ENCODE measurements around the gene TLK2.
A peak's percentile ranks its signal among the peaks of the same experiment; 100 is the strongest.
"Not testable (repeated sequence)": the region's sequence is repeated elsewhere in the genome, so short reads cannot be mapped to it uniquely, and the experiment has no call there.

The TLK2 gene

GRCh38 chr17:62507191-62507836, 28.7 kb downstream of the TLK2 start:
- H3K79me2 ChIP-seq (ENCODE audit: control insufficient read depth, insufficient read depth, low read length, poor library complexity); H4K8ac ChIP-seq (ENCODE audit: low read depth, low read length); H3K9me3 ChIP-seq (ENCODE audit: insufficient read depth, low read depth, low read length); H3K27me3 ChIP-seq (ENCODE audit: insufficient read depth, low read length); H3K9ac ChIP-seq (ENCODE audit: low read length); H2AFZ ChIP-seq (ENCODE audit: insufficient read depth, low read length, poor library complexity); H4K12ac ChIP-seq (ENCODE audit: low read depth, low read length); H3K4me3 ChIP-seq (ENCODE audit: low read depth, low read length); H4K91ac ChIP-seq (ENCODE audit: low read depth, low read length); H3K18ac ChIP-seq (ENCODE audit: low read length); H3K4me1 ChIP-seq (ENCODE audit: control insufficient read depth in 1 of 2, insufficient read depth in 2 of 2, low read length in 2 of 2); H2BK120ac ChIP-seq (ENCODE audit: insufficient read depth, low read length, poor library complexity); H3K23ac ChIP-seq (ENCODE audit: low read length); H3K4ac ChIP-seq (ENCODE audit: low read depth, low read length); H3K27ac ChIP-seq (ENCODE audit: low read depth, low read length); H2BK12ac ChIP-seq (ENCODE audit: low read length); H2BK5ac ChIP-seq (ENCODE audit: low read depth, low read length, poor library complexity); H3K14ac ChIP-seq (ENCODE audit: low read length); H3K4me2 ChIP-seq (ENCODE audit: low read length); H2AK5ac ChIP-seq (ENCODE audit: low read length); H3K36me3 ChIP-seq (ENCODE audit: control insufficient read depth in 1 of 2, insufficient read depth in 2 of 2, low read length in 2 of 2); H3K79me1 ChIP-seq (ENCODE audit: low read length): not testable (repeated sequence)
- DNase-seq, result peak in 1 of 2 donors; percentile 68
- no CpG with 5 or more reads among the region's 6 CpGs for WGBS (ENCODE audit: extremely low coverage, insufficient coverage, insufficient read length)

GRCh38 chr17:62510247-62510819, 31.7 kb downstream of the TLK2 start:
- H2BK12ac ChIP-seq (ENCODE audit: low read length), result not testable (repeated sequence)

GRCh38 chr17:62511014-62511413, 32.4 kb downstream of the TLK2 start:
- not testable (repeated sequence) for H3K27me3 ChIP-seq (ENCODE audit: insufficient read depth, low read length); H3K14ac ChIP-seq (ENCODE audit: low read length); H3K79me1 ChIP-seq (ENCODE audit: low read length); H2BK5ac ChIP-seq (ENCODE audit: low read depth, low read length, poor library complexity); H2AK5ac ChIP-seq (ENCODE audit: low read length); H3K4me2 ChIP-seq (ENCODE audit: low read length); H3K9me3 ChIP-seq (ENCODE audit: insufficient read depth, low read depth, low read length); H3K9ac ChIP-seq (ENCODE audit: low read length); DNase-seq; H2AFZ ChIP-seq (ENCODE audit: insufficient read depth, low read length, poor library complexity); H3K4me3 ChIP-seq (ENCODE audit: low read depth, low read length); H4K91ac ChIP-seq (ENCODE audit: low read depth, low read length); H3K23ac ChIP-seq (ENCODE audit: low read length); H4K8ac ChIP-seq (ENCODE audit: low read depth, low read length); H3K79me2 ChIP-seq (ENCODE audit: control insufficient read depth, insufficient read depth, low read length, poor library complexity); H3K18ac ChIP-seq (ENCODE audit: low read length); H3K36me3 ChIP-seq (ENCODE audit: control insufficient read depth in 1 of 2, insufficient read depth in 2 of 2, low read length in 2 of 2); H2BK12ac ChIP-seq (ENCODE audit: low read length); H3K27ac ChIP-seq (ENCODE audit: low read depth, low read length); H2BK120ac ChIP-seq (ENCODE audit: insufficient read depth, low read length, poor library complexity); H4K12ac ChIP-seq (ENCODE audit: low read depth, low read length); H3K4me1 ChIP-seq (ENCODE audit: control insufficient read depth in 1 of 2, insufficient read depth in 2 of 2, low read length in 2 of 2)
- no CpG with 5 or more reads among the region's 3 CpGs for WGBS (ENCODE audit: extremely low coverage, insufficient coverage, insufficient read length)
- peak overlapping the region; percentile 62 for H3K4ac ChIP-seq (ENCODE audit: low read depth, low read length)

More at GRCh38 chr17:62510247-62510819, 31.7 kb downstream of the TLK2 start:
- whole genome bisulfite sequencing (ENCODE audit: extremely low coverage, insufficient coverage, insufficient read length), result no CpG with 5 or more reads among the region's 3 CpGs
- not testable (repeated sequence) for H3K36me3 ChIP-seq (ENCODE audit: control insufficient read depth in 1 of 2, insufficient read depth in 2 of 2, low read length in 2 of 2); H3K79me1 ChIP-seq (ENCODE audit: low read length); H3K4me2 ChIP-seq (ENCODE audit: low read length); H2BK5ac ChIP-seq (ENCODE audit: low read depth, low read length, poor library complexity); H4K12ac ChIP-seq (ENCODE audit: low read depth, low read length); H4K8ac ChIP-seq (ENCODE audit: low read depth, low read length); H2BK120ac ChIP-seq (ENCODE audit: insufficient read depth, low read length, poor library complexity); H2AFZ ChIP-seq (ENCODE audit: insufficient read depth, low read length, poor library complexity); H3K9me3 ChIP-seq (ENCODE audit: insufficient read depth, low read depth, low read length); DNase-seq; H3K79me2 ChIP-seq (ENCODE audit: control insufficient read depth, insufficient read depth, low read length, poor library complexity); H3K14ac ChIP-seq (ENCODE audit: low read length); H3K4me3 ChIP-seq (ENCODE audit: low read depth, low read length); H3K18ac ChIP-seq (ENCODE audit: low read length); H3K4ac ChIP-seq (ENCODE audit: low read depth, low read length); H3K9ac ChIP-seq (ENCODE audit: low read length); H3K27me3 ChIP-seq (ENCODE audit: insufficient read depth, low read length); H3K23ac ChIP-seq (ENCODE audit: low read length); H3K4me1 ChIP-seq (ENCODE audit: control insufficient read depth in 1 of 2, insufficient read depth in 2 of 2, low read length in 2 of 2); H3K27ac ChIP-seq (ENCODE audit: low read depth, low read length); H4K91ac ChIP-seq (ENCODE audit: low read depth, low read length); H2AK5ac ChIP-seq (ENCODE audit: low read length)

DNA sequence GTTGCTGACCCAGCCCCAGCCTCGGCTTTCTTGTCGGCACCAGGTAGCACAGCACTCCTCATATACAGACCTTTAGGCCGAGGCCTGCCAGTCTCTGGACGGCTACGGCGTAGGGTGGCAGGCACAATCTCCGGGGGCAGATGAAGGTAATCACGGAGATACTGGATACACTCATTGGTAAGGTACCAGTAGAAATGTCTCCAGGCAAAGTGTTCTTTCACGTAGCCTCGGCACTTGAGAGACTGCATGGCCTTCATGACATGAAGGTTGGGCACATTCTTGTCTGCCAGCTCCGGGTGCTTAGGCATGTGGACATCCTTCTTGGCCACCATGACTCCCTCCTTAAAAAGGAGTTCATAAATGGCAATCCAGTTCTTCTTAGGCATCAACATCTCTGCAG, 37.8 kb downstream of the TLK2 start:
- not testable (repeated sequence) for H3K9ac ChIP-seq (ENCODE audit: low read length); H2BK120ac ChIP-seq (ENCODE audit: insufficient read depth, low read length, poor library complexity); H3K18ac ChIP-seq (ENCODE audit: low read length); H2BK12ac ChIP-seq (ENCODE audit: low read length); H4K91ac ChIP-seq (ENCODE audit: low read depth, low read length); H3K14ac ChIP-seq (ENCODE audit: low read length); H3K79me1 ChIP-seq (ENCODE audit: low read length); H3K36me3 ChIP-seq (ENCODE audit: control insufficient read depth in 1 of 2, insufficient read depth in 2 of 2, low read length in 2 of 2); H3K79me2 ChIP-seq (ENCODE audit: control insufficient read depth, insufficient read depth, low read length, poor library complexity); H2AK5ac ChIP-seq (ENCODE audit: low read length); H3K4me2 ChIP-seq (ENCODE audit: low read length); H3K4me3 ChIP-seq (ENCODE audit: low read depth, low read length); H3K4me1 ChIP-seq (ENCODE audit: control insufficient read depth in 1 of 2, insufficient read depth in 2 of 2, low read length in 2 of 2); H3K27ac ChIP-seq (ENCODE audit: low read depth, low read length); H4K8ac ChIP-seq (ENCODE audit: low read depth, low read length); H2AFZ ChIP-seq (ENCODE audit: insufficient read depth, low read length, poor library complexity); H4K12ac ChIP-seq (ENCODE audit: low read depth, low read length); H3K23ac ChIP-seq (ENCODE audit: low read length); H3K27me3 ChIP-seq (ENCODE audit: insufficient read depth, low read length); H2BK5ac ChIP-seq (ENCODE audit: low read depth, low read length, poor library complexity); H3K9me3 ChIP-seq (ENCODE audit: insufficient read depth, low read depth, low read length); H3K4ac ChIP-seq (ENCODE audit: low read depth, low read length)
- peak; percentile 64 to 84 for DNase-seq
- no CpG with 5 or more reads among the region's 11 CpGs for WGBS (ENCODE audit: extremely low coverage, insufficient coverage, insufficient read length)

Data from trophoblast cell (in vitro differentiated cells and primary cell).